ENCODE measurements around the gene GPR50. TPM values are rescaled to one million over a fixed set of nuclear protein-coding genes. Genes with fewer than 3 reads are reported as not detected.

The GPR50 gene
- polyA plus RNA-seq, 3 donors: not detected

DNA sequence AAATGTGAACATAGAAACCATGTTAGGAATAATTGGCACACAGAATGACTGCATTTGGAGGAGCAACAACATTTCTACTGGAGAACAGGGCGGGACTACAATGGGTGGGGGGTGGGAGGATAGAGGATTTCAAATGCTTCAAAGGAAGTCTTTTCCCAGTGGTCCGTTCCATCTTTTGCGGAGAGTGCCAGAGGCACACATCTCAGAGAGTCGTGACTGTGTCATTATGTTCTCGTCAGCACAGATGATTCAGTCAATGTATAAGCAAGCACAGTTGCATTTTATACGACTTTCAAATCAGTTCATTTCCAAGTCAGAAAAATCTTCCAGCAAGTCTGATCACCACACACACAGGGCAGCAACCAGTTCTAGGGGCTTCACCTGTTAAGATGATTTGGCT, 22.7 kb upstream of the GPR50 start:
- no peaks in the 10 kb centered on the region for H3K36me3 ChIP-seq (replicated peaks in 1 of 2; ENCODE audit: control insufficient read depth in 1 of 2, insufficient read depth in 2 of 2, low read length in 2 of 2)
- H2AFZ ChIP-seq (ENCODE audit: insufficient read depth, low read depth, low read length, poor library complexity, severe bottlenecking): no peak overlapping the region
- intact Hi-C loops (cut with micrococcal nuclease): loop anchor here (5.0 kb wide), 1 partner anchor 529 kb away; no protein-coding TSS in a partner anchor
- Mint-ChIP-seq H3K36me3 (no peaks in the 10 kb centered on the region), H3K4me3 (no peak overlapping the region), H3K27me3 (ENCODE audit: low read depth in 3 of 3) (peaks cover 3 to 14% (median 5%) of the 10 kb centered on the region in 3 donors), H3K27ac (no peak overlapping the region), H3K9me3 (no peaks in the 10 kb centered on the region), H3K4me1 (no peaks in the 10 kb centered on the region)
- WGBS (ENCODE audit: insufficient coverage): no CpG with 5 or more reads among the region's 6 CpGs
- H4K20me1 ChIP-seq (ENCODE audit: insufficient read depth, low read length): no peaks in the 10 kb centered on the region
- peaks cover 0 to 6% of the 10 kb centered on the region in 2 donors for H3K27me3 ChIP-seq (ENCODE audit: control insufficient read depth in 2 of 2, insufficient read depth in 2 of 2, low read length in 2 of 2)
- no peak for DNase-seq
- no peak overlapping the region for H3K27ac ChIP-seq (ENCODE audit: low read depth in 1 of 2, low read length in 2 of 2)
- no peaks in the 10 kb centered on the region for H3K79me2 ChIP-seq (ENCODE audit: insufficient read depth, low read length)
- H3K9ac ChIP-seq (ENCODE audit: insufficient read depth, low read length, poor library complexity, severe bottlenecking): no peak overlapping the region
- TF ChIP-seq, protein P1, sequence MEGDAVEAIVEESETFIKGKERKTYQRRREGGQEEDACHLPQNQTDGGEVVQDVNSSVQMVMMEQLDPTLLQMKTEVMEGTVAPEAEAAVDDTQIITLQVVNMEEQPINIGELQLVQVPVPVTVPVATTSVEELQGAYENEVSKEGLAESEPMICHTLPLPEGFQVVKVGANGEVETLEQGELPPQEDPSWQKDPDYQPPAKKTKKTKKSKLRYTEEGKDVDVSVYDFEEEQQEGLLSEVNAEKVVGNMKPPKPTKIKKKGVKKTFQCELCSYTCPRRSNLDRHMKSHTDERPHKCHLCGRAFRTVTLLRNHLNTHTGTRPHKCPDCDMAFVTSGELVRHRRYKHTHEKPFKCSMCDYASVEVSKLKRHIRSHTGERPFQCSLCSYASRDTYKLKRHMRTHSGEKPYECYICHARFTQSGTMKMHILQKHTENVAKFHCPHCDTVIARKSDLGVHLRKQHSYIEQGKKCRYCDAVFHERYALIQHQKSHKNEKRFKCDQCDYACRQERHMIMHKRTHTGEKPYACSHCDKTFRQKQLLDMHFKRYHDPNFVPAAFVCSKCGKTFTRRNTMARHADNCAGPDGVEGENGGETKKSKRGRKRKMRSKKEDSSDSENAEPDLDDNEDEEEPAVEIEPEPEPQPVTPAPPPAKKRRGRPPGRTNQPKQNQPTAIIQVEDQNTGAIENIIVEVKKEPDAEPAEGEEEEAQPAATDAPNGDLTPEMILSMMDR (IDR thresholded peaks at IDR 0.05): no peak
- no peaks in the 10 kb centered on the region for H3K4me1 ChIP-seq (ENCODE audit: control insufficient read depth in 1 of 2, insufficient read depth in 2 of 2, low read length in 2 of 2)
- no peaks in the 10 kb centered on the region for H3K9me3 ChIP-seq (replicated peaks in 1 of 2; ENCODE audit: control insufficient read depth in 1 of 2, insufficient read depth in 1 of 2, low read length in 2 of 2)
- no peak overlapping the region for H3K4me3 ChIP-seq (replicated peaks in 1 of 3; ENCODE audit: low read depth in 2 of 3, low read length in 3 of 3)
- H3K4me2 ChIP-seq (replicated peaks; ENCODE audit: extremely low read depth, low read length, poor library complexity, severe bottlenecking): no peak overlapping the region

DNA sequence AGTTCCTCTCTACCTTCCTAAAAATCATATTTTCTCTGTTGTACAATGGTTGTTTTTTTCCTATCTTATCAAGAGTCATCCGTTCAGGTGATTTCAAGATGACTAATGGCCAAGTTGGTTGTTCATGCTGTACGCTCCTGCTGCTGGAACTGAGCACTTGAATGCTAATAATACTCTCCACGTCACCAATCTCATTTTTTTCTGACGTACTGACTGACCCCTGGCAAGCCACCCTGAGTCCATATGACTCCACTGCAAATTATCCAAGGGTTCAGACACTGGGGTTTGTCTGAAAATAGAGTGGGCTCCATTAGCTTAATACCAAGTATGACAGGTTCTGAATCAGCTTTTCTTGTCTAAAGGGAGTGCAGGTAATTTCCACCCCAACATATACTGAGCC, 21.1 kb upstream of the GPR50 start:
- Mint-ChIP-seq H3K9me3 (no peaks in the 10 kb centered on the region), H3K4me1 (no peaks in the 10 kb centered on the region), H3K36me3 (no peaks in the 10 kb centered on the region), H3K27ac (no peak overlapping the region), H3K4me3 (no peak overlapping the region), H3K27me3 (ENCODE audit: low read depth in 3 of 3) (peaks cover 4 to 15% (median 5%) of the 10 kb centered on the region in 3 donors)
- Histone ChIP-seq H4K20me1 (ENCODE audit: insufficient read depth, low read length) (no peaks in the 10 kb centered on the region), H3K27me3 (ENCODE audit: control insufficient read depth in 2 of 2, insufficient read depth in 2 of 2, low read length in 2 of 2) (peaks cover 0 to 2% of the 10 kb centered on the region in 2 donors), H3K4me2 (replicated peaks; ENCODE audit: extremely low read depth, low read length, poor library complexity, severe bottlenecking) (no peak overlapping the region), H3K4me3 (replicated peaks in 1 of 3; ENCODE audit: low read depth in 2 of 3, low read length in 3 of 3) (no peak overlapping the region), H2AFZ (ENCODE audit: insufficient read depth, low read depth, low read length, poor library complexity, severe bottlenecking) (no peak overlapping the region), H3K4me1 (ENCODE audit: control insufficient read depth in 1 of 2, insufficient read depth in 2 of 2, low read length in 2 of 2) (no peaks in the 10 kb centered on the region), H3K36me3 (replicated peaks in 1 of 2; ENCODE audit: control insufficient read depth in 1 of 2, insufficient read depth in 2 of 2, low read length in 2 of 2) (no peaks in the 10 kb centered on the region), H3K79me2 (ENCODE audit: insufficient read depth, low read length) (no peaks in the 10 kb centered on the region), H3K9ac (ENCODE audit: insufficient read depth, low read length, poor library complexity, severe bottlenecking) (no peak overlapping the region), H3K27ac (ENCODE audit: low read depth in 1 of 2, low read length in 2 of 2) (no peak overlapping the region), H3K9me3 (replicated peaks in 1 of 2; ENCODE audit: control insufficient read depth in 1 of 2, insufficient read depth in 1 of 2, low read length in 2 of 2) (no peaks in the 10 kb centered on the region)
- TF ChIP-seq, protein P1 (IDR thresholded peaks at IDR 0.05): no peak
- no peak for DNase-seq
- no CpG with 5 or more reads among the region's 4 CpGs for WGBS (ENCODE audit: insufficient coverage)
- intact Hi-C loops (cut with micrococcal nuclease): no loop called here

Data from CD14-positive monocyte (primary cell).